Medulla oblongata (tissue), 1 donor: Measurements from ENCODE around the gene PMVK.

Experiments used
- DNase-seq: peaks from one replicate; pipeline ENCODE4 v3.0.0-alpha.2; 2015; ENCODE audit errors: extremely low spot score

Gene PMVK

GRCh38 chr1:154951901-154952657 is 15.6 kb upstream of the PMVK start:
- no peak for DNase-seq

GRCh38 chr1:154948079-154948478 is 11.6 kb upstream of the PMVK start:
- DNase-seq, result no peak

GRCh38 chr1:154945962-154946850 is 9.7 kb upstream of the PMVK start:
- peak; percentile 56 for DNase-seq

GRCh38 chr1:154945160-154945961 is 8.8 kb upstream of the PMVK start:
- no peak for DNase-seq

- no peak for DNase-seq
Measured at GRCh38 chr1:154944401-154945159, 8.1 kb upstream of the PMVK start.

GRCh38 chr1:154943649-154944400 is 7.3 kb upstream of the PMVK start:
- DNase-seq, result peak; percentile 50

- DNase-seq, result peak; percentile 48
Measured at GRCh38 chr1:154941333-154942013, 5.0 kb upstream of the PMVK start.

- no peak for DNase-seq
Measured at GRCh38 chr1:154940651-154941194, 4.2 kb upstream of the PMVK start.

GRCh38 chr1:154940213-154940560 is 3.7 kb upstream of the PMVK start:
- DNase-seq, result no peak

- DNase-seq, result no peak
Measured at GRCh38 chr1:154938604-154939399, 2.3 kb upstream of the PMVK start.

GRCh38 chr1:154937988-154938386 is 1.5 kb upstream of the PMVK start:
- no peak for DNase-seq

GRCh38 chr1:154937085-154937987 is 817 bp upstream of the PMVK start:
- DNase-seq, result peak; percentile 96

GRCh38 chr1:154935749-154936554 is 567 bp downstream of the PMVK start:
- no peak for DNase-seq

GRCh38 chr1:154934358-154934948 is 2.1 kb downstream of the PMVK start:
- no peak for DNase-seq

GRCh38 chr1:154931940-154932487 is 4.5 kb downstream of the PMVK start:
- DNase-seq, result no peak

GRCh38 chr1:154926201-154926600 is 10.3 kb downstream of the PMVK start:
- no peak for DNase-seq
